Neural cell (in vitro differentiated cells): Measurements from ENCODE around the gene FCGBP.

Source experiments
- CTCF ChIP-seq: fragments of 450-650 bp; IDR thresholded peaks from 2 replicates; pipeline ENCODE4 v1.5.1; 2014; ENCODE audit warnings: antibody characterized with exemption, mild to moderate bottlenecking, moderate library complexity; ENCODE audit not compliant: poor library complexity, severe bottlenecking
- EZH2 ChIP-seq: fragments of 200-600, 300-800 bp; shearing (Covaris generic), sonication (generic); IDR thresholded peaks from 2 replicates; pipeline ENCODE4 v1.6.1; 2014; ENCODE audit warnings: antibody characterized with exemption, low read length, borderline replicate concordance, mild to moderate bottlenecking; ENCODE audit not compliant: insufficient read depth, poor library complexity, severe bottlenecking
- RAD21 ChIP-seq: fragments of 450-650 bp; conservative IDR thresholded peaks from 2 replicates; pipeline ENCODE4 v1.6.1; 2014; ENCODE audit warnings: antibody characterized with exemption, mild to moderate bottlenecking, moderate library complexity
- SMC3 ChIP-seq: fragments of 450-650 bp; conservative IDR thresholded peaks from 2 replicates; pipeline ENCODE4 v1.6.1; 2014; ENCODE audit warnings: antibody characterized with exemption, mild to moderate bottlenecking, moderate library complexity; ENCODE audit not compliant: poor library complexity
- TAF1 ChIP-seq: IDR thresholded peaks from 2 replicates; pipeline ENCODE4 v1.6.1; 2012; ENCODE audit warnings: low read depth

GRCh38 chr19:39915101-39915847 lies 19.2 kb downstream of the FCGBP start:
- TF ChIP-seq CTCF = no peak
- no peak for TF ChIP-seq TAF1
- TF ChIP-seq EZH2 = no peak
- no peak for TF ChIP-seq SMC3
- no peak for TF ChIP-seq RAD21
